Measurements from ENCODE around the gene WDR93. TPM values are rescaled to one million over a fixed set of nuclear protein-coding genes. Genes with fewer than 3 reads are reported as not detected.

Gene WDR93
- total and polyA plus RNA-seq, 12 donors: 0.09 to 0.15 (median 0.15) TPM; not detected in 9

DNA sequence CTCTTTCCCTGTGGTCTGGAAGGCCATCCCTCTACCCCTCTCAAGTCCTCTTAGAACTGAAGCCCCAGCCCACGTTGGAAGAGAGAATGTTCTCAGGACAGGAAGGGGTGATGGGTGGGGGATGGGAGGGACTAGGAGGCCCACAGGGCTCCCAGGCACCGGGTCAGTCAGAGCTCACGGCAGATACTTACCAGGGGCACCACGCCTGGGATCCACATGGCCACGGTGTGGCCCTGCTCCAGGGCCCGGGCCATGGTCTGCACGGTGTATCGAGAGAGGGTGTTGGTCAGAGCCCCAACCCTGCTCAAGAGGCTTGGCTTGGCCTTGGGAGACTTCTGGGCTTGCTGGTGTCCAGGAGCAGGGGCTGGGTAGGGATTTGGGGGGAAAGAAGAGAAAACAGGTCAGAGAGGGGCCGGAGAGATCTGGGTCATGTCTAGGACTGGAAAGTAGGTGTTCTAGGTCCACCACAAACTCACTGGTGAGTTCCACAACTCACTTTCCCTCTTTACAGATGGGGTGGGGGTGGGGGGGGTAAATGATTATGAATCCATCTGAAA is 21.2 kb upstream of the WDR93 start:
- no peak for DNase-seq
- TF ChIP-seq, protein P1, sequence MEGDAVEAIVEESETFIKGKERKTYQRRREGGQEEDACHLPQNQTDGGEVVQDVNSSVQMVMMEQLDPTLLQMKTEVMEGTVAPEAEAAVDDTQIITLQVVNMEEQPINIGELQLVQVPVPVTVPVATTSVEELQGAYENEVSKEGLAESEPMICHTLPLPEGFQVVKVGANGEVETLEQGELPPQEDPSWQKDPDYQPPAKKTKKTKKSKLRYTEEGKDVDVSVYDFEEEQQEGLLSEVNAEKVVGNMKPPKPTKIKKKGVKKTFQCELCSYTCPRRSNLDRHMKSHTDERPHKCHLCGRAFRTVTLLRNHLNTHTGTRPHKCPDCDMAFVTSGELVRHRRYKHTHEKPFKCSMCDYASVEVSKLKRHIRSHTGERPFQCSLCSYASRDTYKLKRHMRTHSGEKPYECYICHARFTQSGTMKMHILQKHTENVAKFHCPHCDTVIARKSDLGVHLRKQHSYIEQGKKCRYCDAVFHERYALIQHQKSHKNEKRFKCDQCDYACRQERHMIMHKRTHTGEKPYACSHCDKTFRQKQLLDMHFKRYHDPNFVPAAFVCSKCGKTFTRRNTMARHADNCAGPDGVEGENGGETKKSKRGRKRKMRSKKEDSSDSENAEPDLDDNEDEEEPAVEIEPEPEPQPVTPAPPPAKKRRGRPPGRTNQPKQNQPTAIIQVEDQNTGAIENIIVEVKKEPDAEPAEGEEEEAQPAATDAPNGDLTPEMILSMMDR (IDR thresholded peaks at IDR 0.05): no peak
- intact Hi-C loops (cut with DNase I): no loop called here
- 75 to 76% methylated on average over 9 of the region's 9 CpGs for WGBS, 2 donors
- no peaks in the 10 kb centered on the region for H3K36me3 ChIP-seq
- no peak for ATAC-seq
- H3K9me3 ChIP-seq: no peaks in the 10 kb centered on the region
- peaks cover 0 to 10% (median 0%) of the 10 kb centered on the region in 7 donors for H3K27me3 ChIP-seq
- no peak overlapping the region for H3K27ac ChIP-seq
- H3K4me3 ChIP-seq: no peak overlapping the region
- H3K4me1 ChIP-seq: peaks cover 2 to 17% (median 13%) of the 10 kb centered on the region in 9 donors

GRCh38 chr15:89669941-89670340 is 20.7 kb upstream of the WDR93 start:
- Histone ChIP-seq H3K36me3 (no peaks in the 10 kb centered on the region), H3K9me3 (no peaks in the 10 kb centered on the region), H3K27ac (no peak overlapping the region), H3K27me3 (peaks cover 0 to 5% (median 0%) of the 10 kb centered on the region in 7 donors), H3K4me3 (no peak overlapping the region), H3K4me1 (peaks cover under 1 to 11% (median 8%) of the 10 kb centered on the region in 9 donors)
- 90 to 91% methylated on average over 15 of the region's 15 CpGs for WGBS, 2 donors
- intact Hi-C loops (cut with DNase I): no loop called here
- TF ChIP-seq, protein P1 (IDR thresholded peaks at IDR 0.05): no peak
- DNase-seq (no peak), ATAC-seq (no peak)

DNA sequence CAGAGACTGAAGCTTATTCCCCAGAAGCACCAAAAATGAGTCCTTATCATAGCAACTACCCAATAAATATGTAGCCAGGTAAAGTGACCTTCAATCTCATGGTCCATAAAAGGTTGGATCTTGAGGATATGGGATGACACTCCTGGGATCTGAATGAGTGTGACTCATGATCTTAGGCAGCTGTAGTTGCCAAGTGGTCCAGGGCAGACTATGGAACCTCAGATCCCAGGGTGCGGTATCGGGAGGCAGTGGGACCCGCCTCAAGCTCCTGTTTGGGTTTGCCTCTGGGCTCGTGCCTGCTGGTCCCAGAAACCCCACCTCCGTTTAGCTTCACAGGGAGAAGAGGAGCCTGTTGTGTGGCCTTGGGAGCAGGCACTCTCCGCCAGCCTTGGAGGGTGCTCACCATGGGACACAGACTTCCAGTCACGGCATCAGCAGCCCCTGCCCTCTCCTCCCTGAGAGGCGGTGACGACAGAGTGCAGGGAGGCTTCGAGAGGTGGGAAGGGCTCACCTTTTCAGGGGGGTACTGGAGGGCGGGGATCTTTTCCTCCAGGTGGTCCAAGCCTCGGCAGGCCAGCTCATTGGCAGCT is 19.5 kb upstream of the WDR93 start:
- Histone ChIP-seq H3K9me3 (no peaks in the 10 kb centered on the region), H3K4me3 (no peak overlapping the region), H3K27ac (no peak overlapping the region), H3K27me3 (no peaks in the 10 kb centered on the region), H3K4me1 (peaks cover 0 to 3% (median under 1%) of the 10 kb centered on the region in 9 donors), H3K36me3 (no peaks in the 10 kb centered on the region)
- TF ChIP-seq, protein P1 (IDR thresholded peaks at IDR 0.05): no peak
- WGBS, 2 donors: 80 to 86% methylated on average over 12 of the region's 12 CpGs
- ATAC-seq (no peak), DNase-seq (no peak)
- intact Hi-C loops (cut with DNase I): no loop called here

- Histone ChIP-seq H3K36me3 (no peaks in the 10 kb centered on the region), H3K9me3 (no peaks in the 10 kb centered on the region), H3K27me3 (no peaks in the 10 kb centered on the region), H3K27ac (no peak overlapping the region), H3K4me1 (no peaks in the 10 kb centered on the region), H3K4me3 (no peak overlapping the region)
- intact Hi-C loops (cut with DNase I): no loop called here
- 60 to 66% methylated on average over 4 of the region's 4 CpGs for whole genome bisulfite sequencing, 2 donors
- ATAC-seq (no peak), DNase-seq (no peak)
- TF ChIP-seq, protein P1 (IDR thresholded peaks at IDR 0.05): no peak
Observed at GRCh38 chr15:89671687-89672086, 18.9 kb upstream of the WDR93 start.

All from heart right ventricle (tissue), 16 donors.